Peyer's patch (tissue), 4 donors: Measurements from ENCODE around the gene TMEM108.

Source experiments
- POLR2A ChIP-seq, 2 donors: fragments of 450-650 bp; IDR thresholded peaks; one replicate each; pipeline ENCODE4 v1.5.1; 2017; ENCODE audit warnings: antibody characterized with exemption in 2 of 2, mild to moderate bottlenecking in 2 of 2, moderate library complexity in 2 of 2
- TF ChIP-seq, protein P1 (sequence below), 6 experiments: fragments of 450-650 bp in 4 of 6; fragments of 200-600 bp in 2 of 6; sonication (generic) in 1 of 6; IDR thresholded peaks; one replicate each; pipeline ENCODE4 v1.5.1; 2017 to 2019; ENCODE audit warnings: antibody characterized with exemption in 6 of 6, mild to moderate bottlenecking in 3 of 6, moderate library complexity in 1 of 6

DNA sequence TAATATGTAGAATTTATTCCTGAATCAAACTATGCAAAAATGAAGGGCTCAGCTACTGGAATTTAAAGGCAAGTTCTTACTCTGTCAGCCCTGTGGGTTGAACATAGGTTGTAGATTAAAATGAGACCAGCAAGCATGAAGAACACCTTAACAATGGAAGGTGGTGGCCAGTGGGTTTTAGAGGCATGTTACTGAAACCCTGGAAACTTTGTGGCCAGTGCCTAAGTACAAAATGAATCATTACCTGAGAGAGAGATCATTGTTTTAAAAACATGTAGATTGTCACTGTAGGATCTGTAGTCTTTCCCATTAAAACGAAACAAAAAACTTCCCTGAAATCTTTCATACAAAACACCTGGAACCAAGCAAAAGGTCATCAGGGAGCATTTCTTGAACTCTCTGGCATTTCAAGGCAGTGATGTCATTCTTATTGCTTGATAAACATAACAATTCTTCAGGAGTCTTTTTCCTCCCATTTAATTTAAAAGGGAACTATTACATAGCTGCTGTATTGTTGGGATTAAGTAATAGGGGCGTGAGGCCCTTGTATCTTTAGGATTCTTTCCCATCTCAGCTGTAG is 51.8 kb downstream of the TMEM108 start:
- TF ChIP-seq, protein P1, sequence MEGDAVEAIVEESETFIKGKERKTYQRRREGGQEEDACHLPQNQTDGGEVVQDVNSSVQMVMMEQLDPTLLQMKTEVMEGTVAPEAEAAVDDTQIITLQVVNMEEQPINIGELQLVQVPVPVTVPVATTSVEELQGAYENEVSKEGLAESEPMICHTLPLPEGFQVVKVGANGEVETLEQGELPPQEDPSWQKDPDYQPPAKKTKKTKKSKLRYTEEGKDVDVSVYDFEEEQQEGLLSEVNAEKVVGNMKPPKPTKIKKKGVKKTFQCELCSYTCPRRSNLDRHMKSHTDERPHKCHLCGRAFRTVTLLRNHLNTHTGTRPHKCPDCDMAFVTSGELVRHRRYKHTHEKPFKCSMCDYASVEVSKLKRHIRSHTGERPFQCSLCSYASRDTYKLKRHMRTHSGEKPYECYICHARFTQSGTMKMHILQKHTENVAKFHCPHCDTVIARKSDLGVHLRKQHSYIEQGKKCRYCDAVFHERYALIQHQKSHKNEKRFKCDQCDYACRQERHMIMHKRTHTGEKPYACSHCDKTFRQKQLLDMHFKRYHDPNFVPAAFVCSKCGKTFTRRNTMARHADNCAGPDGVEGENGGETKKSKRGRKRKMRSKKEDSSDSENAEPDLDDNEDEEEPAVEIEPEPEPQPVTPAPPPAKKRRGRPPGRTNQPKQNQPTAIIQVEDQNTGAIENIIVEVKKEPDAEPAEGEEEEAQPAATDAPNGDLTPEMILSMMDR (IDR thresholded peaks at IDR 0.05), result no peak
- no peak for TF ChIP-seq POLR2A (IDR thresholded peaks at IDR 0.05)
